GM18870 (cell line): ENCODE results near the gene PTK7.

Experiments
- ATAC-seq: cut with Tn5 transposase; IDR thresholded peaks from one replicate; pipeline ENCODE4 v1.9.1; 2021; ENCODE audit warnings: moderate library complexity; ENCODE audit not compliant: unreplicated experiment

PTK7 gene

DNA sequence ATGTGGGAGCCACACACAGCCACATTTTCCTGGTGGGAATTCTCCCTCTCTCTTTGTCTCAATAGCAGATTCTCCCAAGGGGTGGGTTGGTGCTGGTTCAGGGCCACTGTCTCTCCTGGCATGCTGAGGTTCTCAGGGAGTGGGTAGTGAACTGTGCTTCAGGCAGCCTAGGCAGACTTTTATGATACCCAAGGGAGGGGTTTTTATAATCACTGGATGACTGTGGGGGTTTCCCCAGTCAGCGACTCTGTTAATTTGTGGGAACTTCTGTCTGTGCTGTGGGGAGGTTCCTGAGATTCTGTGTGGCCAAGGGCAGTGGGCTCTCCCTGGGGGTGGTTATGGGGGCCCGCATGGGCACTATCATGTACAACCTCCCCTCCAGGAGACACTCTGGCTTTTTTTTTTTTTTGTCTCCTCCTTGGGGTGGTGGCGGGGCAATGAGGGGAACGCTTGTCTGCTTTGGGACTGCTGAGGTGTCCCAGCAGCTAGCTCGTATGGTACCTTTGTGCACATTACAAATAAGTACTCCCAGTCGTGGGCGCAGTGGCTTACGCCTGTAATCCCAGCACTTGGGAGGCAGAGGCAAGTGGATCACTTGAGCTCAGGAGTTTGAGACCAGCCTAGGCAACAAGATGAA, 10.0 kb downstream of the PTK7 start:
- no peak for ATAC-seq

DNA sequence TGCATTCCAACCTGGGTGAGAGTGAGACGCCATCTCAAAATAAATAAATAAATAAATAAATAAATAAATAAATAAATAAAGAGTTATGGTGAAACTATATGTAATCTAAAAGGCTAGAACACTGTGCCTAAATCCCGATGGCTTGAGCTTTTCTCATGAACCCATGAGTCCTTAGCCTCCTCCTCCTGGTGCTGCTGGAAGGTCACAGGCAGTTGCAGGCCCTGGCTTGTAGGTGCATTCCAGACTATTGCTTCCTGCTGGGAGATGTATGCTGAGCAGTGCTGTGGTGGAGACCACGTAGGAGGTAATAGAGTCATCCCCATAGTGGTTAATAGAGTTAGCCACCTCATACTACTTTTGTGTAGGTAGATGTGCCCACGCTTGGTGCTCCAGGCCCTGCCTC, 12.5 kb downstream of the PTK7 start:
- ATAC-seq = no peak

DNA sequence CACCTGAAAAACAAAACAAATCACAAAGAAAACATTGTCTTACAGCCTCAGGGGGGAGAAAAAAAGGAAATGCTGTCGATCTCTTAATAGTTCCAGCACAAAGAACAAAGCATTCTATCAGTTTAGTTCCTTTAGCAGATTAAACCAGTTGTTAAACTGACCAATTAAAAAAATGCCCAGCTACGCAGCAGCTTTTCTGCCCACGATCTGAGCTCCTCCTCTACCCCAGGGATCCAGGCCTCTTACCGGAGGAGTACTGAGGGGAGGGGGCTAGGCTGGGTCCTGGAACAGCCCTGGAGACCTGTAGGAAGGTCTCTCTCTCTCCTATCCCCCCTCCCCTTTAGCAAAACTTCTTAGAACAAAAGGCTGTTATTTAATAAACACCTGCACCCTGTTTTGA, 13.4 kb downstream of the PTK7 start:
- no peak for ATAC-seq

DNA sequence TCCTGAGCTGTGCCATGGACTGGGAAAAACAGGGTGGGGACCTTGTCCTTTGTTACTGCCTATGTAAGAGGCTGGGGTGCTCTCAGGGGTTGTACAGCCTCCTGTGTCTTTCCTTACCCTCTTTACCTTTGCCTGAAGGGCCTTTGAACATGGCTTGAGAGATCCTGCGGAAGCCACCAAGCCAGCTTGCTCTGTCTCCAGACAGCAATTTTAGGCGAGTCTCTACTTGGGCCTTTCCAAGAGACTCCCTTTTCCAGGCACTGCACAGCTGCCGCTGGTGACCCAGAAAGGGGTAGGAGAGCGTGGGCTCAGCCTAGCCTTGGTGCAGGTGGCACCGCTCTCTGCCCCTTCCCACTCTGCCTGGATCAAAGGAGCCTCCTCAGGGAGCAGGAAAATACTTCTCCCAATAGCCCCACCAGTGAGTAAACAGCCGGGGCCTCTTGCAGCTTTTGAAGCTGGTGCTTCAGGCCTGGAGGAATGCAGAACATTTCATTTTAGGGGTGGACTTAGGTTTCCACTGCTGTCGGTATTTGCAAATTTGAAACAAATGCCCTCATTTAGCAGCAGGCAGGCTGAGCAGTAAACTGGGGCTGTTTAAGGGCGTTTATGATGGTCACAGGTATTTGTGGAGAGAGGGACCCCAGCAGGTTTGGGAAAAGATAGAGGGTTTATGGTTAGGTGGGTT, 13.9 kb downstream of the PTK7 start:
- ATAC-seq = no peak

DNA sequence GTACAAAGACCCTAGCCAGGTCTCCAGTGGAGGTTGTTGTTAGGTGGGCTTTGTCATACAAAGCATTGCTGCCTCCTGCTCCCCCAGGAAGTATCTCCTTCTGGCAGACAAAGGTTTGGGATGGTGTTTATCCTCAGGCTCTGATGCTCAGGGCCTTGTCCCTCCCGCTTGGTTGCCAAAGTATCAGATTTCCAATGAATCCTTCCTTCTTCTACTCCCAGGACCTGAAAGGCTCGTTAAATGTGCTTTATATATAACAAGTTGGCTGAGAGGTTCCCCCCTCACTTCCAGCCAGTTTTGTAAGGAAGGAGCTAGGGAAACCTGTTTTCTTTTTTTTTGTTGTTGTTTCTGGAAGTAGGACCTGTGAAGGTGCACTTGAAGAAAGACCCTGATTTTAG, 14.4 kb downstream of the PTK7 start:
- ATAC-seq = no peak

DNA sequence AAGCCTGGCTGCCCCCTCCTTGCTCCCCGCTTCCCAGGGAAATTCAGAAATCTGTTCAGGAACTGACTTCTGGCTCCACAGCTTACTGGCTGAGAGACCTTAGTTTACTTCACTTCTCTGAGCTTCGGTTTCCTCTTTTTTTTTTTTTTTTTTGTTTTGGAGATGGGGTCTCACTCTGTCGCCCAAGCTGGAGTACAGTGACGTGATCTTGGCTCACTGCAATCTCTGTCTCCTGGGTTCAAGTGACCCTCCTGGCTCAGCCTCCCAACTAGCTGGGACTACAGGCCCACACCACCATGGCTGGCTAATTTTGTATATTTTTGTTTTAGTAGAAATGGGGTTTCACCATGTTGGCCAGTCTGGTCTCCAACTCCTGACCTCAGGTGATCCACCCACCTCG, 14.9 kb downstream of the PTK7 start:
- no peak for ATAC-seq

DNA sequence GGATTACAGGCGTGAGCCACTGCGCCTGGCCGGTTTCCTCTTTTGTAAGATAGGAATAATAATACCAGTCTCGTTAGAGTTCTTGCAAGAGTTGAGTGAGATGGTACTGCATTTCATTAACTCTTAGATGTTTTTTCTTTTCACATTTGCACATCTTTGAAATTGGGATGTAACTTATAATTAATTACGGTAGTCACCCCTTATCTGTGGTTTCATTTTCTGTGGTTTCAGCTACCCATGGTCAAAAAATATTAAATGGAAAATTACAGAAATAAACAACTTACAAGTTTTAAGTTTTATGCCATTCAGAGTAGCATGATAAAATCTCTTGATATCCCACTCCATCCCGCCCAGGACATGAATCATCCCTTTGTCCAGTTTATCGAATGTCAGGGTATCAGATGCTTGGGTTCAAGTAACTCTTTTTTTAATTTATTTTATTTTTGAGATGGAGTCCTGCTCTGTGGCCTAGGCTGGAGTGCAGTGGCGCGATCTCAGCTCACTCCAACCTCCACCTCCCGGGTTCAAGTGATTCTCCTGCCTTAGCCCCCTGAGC, 15.4 kb downstream of the PTK7 start:
- ATAC-seq = no peak

DNA sequence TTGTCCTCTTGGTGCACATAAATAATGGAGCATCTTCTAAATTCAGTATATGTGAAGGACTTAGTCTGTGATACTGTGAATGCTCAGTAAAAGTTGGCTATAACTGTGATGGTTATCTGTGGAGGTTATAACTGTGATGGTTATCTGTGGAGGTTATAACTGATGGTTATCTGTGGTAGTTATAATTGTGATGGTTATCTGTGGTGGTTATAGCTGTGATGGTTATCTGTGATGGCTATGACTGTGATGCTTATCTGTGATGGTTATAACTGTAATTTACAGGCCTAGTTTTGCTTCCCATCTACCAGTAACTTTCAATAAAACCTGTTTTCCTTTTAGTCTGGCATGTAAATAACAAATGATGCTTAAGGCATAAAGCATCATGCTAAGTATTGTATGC, 16.5 kb downstream of the PTK7 start:
- ATAC-seq = no peak

DNA sequence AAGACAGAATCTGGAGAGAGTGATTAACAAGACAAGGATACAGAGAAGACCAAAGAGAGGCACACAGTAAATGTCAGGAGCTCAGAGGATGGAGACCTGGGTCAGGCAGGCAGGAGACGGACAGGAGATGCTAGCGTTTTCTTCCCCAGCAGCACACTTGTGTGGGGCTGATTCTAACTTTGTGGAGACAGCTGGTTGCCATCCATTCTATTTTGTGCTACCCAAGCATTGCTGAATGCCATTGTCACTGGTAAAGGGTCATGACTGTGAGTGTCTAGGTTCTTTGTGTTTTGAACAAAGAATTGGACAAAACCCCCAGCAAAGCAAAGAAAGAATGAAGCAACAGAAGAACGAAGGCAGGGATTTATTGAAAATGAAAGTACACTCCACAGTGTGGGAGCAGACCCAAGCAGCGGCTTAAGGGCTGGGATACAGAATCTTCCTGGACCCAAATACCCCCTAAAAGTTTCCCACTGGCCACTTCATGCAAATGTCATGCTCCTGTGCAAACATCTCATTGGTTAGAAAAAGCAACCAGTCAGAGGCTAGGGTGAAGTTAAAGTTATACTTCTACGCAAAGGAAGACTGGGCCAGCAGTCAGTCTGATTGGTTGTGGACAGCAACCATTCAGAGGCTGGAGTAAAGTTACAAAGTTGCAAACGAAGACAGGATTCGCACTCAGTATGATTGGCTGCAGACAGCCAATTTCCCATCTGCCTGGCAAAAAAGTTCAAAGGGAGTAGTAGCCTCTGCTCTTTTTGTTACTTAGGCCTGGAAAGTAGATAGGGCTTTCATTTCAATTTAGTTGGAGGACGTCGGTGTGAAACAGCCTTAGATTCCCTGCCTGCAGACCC, 17.5 kb downstream of the PTK7 start:
- ATAC-seq = no peak

DNA sequence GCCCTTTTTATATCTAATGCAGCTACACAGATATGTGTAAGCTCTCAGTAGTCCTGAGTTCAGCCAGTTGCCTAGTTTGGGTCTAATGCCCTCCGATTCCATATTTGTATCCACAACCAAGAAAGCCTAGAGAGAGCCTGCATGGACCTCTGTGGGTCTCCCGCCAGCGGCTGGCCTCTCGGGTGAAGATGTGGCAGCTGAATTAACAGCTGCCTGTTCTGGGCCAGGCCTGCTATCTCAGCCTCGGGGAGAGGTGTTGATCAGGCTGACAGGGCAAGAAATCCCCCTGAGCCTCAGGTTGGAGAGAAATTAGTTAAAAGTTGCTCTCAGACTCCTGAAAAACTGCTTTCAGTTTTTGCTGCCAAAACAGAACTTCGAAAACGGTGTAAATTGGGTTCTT, 19.8 kb downstream of the PTK7 start:
- ATAC-seq = no peak

DNA sequence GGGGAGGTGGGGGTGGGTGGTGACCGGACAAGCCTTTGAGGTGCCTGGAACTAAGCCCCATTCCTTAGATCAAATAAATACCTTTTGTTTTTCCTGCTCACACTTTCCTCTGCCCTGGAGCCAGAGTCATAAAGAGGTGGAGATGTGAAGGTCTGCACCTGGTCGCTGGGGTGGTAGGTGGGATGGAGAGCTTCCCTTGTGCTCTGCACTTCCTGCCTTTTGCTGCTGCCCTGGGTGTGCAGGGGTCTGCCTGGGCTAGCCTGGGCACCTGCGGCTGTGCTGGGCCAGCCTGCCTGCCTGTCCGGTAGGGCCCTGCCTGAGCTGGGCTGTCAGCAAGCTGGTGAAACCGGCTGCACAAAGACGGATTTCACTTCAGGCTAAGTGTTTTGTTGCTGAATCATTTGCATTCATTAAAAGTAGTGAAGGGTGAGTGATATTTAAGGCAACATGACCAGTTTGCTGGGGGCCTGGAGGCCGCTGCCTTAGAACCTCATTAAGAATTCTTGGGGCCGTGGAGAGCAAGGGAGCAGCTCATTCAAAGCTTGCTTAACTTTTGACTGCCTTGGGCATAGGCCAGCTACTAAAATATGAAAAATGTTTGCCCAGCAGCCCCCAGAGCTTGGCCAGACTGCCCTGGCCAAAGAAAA, 20.5 kb downstream of the PTK7 start:
- ATAC-seq = no peak

DNA sequence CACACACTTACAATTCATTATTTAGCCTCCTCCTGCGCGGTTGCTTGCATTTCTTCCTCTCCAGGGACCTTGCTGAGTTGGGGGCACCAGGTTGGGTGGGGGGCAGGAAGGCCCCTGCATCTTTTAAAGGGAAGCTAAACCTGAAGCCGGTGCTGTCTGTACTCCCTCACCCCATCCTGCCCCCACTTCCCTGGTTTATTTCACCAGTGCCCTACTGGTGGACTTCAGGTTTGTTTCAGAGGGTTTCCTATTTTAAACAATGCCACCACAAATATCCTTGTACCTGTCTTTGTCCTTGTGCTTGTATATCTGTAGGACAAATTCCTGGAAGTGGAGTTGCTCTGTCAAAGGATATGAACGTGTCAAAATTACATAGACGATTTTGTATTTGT, 21.0 kb downstream of the PTK7 start:
- ATAC-seq = no peak

DNA sequence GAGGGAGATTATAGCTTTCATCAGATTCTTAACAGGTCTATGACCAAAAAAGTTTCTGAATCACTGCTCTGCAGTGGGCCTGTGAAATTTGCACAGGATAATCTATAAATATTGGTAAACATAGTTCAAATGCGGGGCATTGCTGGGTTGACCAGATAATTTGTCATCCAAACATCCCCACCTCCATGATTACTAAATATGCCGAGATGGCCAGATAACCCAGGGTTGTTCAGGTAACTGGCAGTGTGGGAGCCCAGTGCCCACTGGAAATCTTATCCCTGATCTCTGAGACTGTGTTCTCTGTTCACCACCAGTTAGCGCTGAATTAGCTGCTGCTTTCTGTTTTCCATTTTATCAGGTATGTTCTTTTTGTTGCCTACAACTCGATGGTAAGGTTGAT, 21.4 kb downstream of the PTK7 start:
- no peak for ATAC-seq

DNA sequence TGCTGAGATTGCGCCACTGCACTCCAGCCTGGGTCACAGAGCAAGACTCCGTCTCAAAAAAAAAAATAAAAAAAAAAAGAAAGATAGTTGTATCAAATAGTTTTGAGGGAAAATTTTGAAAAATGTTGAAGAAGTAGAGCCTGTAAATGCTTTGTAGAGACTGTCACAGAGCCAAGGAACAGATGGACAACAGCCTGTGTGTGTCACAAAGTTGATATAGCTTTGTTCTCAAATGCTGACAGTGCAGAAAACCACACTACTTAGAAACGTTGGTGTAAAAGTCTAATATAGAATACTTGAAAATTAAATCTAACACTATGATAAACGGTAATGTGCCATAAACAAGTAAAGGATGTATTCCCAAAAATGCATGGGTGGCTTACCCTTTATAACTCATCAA, 25.4 kb downstream of the PTK7 start:
- no peak for ATAC-seq

DNA sequence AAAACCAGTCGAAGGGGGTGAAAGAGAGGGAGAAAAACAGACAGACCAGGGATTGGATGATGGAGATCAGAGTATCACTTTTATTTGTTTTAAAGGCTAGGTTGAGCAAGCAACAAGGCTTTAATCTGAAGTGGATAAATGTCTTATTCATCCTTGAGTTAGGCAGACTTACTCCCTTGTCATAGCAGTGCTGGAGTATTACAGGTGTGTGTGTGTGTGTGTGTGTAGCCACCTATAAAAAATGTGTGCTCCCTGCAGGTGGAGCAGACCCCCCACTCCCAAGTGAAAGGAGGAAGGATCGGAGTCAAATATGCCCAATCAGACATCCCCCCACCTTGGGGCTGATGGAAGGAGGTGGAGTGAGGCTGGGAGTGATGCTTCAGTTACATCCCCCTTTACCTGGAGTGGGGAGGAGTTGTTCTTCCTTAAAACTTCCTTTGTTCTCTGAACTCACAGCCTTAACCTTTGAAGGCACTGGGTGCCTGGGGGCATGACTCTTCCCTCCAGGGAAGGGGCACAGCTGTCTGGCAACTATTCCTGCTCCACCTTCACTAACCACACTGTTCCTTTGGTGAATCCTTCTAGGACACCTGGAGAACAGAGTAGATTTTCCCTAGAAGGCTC, 27.3 kb downstream of the PTK7 start:
- no peak for ATAC-seq

DNA sequence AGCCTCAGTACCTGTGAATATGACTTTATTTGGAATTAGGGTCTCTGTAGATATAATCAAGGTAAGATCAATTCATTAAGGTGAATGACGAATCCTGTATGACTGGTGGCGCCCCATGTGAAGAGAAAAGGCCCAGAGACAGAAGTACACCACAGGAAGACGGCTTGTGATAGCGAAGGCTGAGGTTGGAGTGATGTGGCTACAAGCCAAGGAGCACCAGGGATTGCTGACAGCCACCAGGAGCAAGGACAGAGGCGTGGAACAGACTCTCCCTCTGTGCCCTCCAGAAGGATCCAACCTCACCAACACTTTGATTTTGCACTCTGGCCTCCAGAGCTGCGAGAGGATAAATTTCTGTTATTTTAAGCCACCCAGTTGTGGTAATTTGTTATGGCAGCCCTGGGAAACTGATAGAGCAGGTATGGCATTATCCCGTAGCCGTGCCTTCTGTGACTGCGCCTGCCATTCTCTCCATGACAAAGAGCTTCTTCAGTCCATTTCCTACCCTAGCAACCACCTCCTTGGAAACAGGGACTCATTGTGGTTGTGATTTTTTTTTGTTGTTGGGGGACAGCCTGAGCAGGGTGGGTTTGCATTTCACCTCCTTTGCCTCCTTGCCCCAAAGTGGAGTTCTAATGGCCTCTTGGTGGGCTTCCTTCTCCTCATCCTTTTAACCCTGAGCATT, 29.6 kb downstream of the PTK7 start:
- ATAC-seq = no peak

DNA sequence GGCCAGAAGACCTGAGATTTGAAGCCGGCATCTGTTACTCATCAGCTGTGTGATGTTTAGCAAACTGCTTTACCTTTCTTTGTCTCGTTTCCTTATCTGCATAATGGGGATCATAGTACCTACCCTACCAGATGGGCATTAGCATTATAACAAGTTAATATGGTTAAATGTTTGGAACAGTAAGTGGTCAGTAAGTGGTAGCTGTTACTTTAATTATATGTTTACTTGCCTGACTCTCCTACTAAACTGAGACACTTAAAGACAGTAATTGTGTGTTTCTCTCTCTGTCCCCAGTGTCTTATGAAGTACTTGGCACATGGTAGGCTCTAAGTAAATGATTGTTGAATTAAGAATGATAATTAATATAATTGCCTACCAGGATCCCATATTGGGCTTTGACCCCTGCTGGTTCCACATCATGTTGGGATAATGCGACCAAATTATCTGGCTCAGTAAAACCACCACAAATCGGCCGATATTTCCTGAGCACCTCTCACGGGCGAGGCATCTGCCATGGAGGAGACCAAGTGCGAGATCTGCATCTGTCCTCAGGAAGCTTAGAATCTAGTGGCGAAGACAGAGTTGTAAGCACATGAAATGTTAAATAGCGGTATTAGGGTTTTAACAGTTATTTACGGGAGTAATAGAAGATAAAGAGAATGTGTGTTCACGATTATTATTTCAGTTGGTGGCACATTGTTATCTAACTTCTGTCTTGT, 31.4 kb downstream of the PTK7 start:
- no peak for ATAC-seq

DNA sequence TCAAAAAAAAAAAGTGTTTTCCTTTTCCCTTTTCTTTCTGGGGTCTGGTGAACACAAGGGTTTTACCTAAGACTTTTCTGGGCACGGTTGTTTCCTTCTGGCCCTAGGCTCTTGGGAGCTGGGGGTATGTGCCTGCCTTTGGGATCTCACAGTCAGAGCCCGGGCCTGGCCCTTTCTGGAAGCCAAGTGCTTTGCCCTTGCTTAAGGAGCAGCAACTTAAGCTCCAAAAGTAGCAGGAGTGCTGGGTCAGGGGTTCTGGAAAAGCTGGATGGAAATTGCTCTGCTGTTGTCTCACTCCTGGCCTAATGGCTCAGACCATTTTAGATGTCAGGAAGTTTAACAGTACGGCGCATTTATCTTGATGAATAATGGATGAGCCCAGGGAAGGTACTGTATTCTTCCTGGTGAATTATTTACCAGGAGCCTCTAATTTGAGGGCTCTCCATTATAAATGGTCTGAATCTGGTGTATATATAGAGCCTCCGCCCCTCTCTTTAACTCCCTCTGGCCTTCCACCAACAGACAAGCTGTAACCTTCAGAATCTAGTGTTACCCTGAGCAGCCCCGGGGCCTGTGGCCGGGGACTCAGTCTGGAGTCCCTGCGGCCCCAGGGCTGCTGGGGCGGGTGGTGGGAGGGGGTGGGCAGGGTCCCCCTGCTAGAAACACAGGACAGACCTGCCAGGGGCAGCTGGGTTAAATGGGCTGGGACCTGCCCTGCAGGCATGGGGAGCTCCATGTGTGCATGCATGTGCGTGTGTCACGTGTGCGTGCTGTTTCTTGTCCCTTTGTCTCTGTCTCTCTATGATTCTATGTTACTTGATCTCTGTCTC, 37.5 kb downstream of the PTK7 start:
- no peak for ATAC-seq

DNA sequence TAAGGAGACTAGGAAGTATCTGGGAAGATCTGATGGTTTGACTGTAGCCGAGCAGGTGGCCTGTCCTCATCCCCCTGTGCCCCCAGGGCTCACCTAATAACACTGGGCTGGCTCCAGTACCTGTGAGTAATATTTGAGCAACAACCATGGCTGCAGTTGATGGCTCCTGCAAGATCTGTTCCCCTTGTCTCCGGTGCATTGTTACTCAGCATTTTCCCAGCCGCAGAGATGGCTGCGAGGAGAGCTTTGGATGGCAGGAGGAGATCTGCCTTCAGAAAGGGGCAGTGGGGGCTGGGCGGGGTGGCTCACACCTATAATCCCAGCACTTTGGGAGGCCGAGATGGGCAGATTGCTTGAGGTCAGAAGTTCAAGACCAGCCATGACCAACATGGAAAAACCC, 39.3 kb downstream of the PTK7 start:
- no peak for ATAC-seq
